Lung (tissue), 12 donors: ENCODE results near the gene TPST2. TPM values are rescaled to one million over a fixed set of nuclear protein-coding genes. Genes with fewer than 3 reads are reported as not detected.
A peak's percentile ranks its signal among the peaks of the same experiment; 100 is the strongest.

Experiments used
- ATAC-seq: fragments of 200-7000 bp; cut with Tn5 transposase; one replicate; pipeline ENCODE4 v1.9.1; 2020; ENCODE audit warnings: moderate number of reproducible peaks; ENCODE audit not compliant: insufficient read depth, low FRiP score
- DNase-seq, 3 donors: peaks; one replicate each; pipeline ENCODE4 v3.0.0-alpha.2; 2013 to 2017
- H3K27ac ChIP-seq, 2 donors: one replicate each; pipeline ENCODE4 v1.5.1; 2013; ENCODE audit warnings: mild to moderate bottlenecking in 2 of 2, moderate library complexity in 2 of 2, control low read depth in 1 of 2, inconsistent platforms in 1 of 2, low read depth in 1 of 2, low read length in 1 of 2
- H3K27me3 ChIP-seq, 3 donors: one replicate each; pipeline ENCODE4 v1.5.1; 2013; ENCODE audit warnings: low read length in 2 of 3; ENCODE audit not compliant: control insufficient read depth in 3 of 3, insufficient read depth in 3 of 3
- H3K36me3 ChIP-seq, 4 donors: one replicate each; pipeline ENCODE4 v1.5.1; 2013; ENCODE audit warnings: low read length in 4 of 4, mild to moderate bottlenecking in 1 of 4, moderate library complexity in 1 of 4; ENCODE audit not compliant: control insufficient read depth in 4 of 4, insufficient read depth in 4 of 4
- H3K4me1 ChIP-seq, 5 donors: one replicate each; pipeline ENCODE4 v1.5.1; 2013; ENCODE audit warnings: low read length in 5 of 5, mild to moderate bottlenecking in 2 of 5, moderate library complexity in 1 of 5; ENCODE audit not compliant: control insufficient read depth in 5 of 5, insufficient read depth in 5 of 5
- H3K4me3 ChIP-seq: one replicate; pipeline ENCODE4 v1.5.1; 2013; ENCODE audit warnings: mild to moderate bottlenecking, control low read depth, moderate library complexity
- H3K9ac ChIP-seq, 2 donors: one replicate each; pipeline ENCODE4 v1.5.1; 2013; ENCODE audit warnings: low read length in 2 of 2, control low read depth in 1 of 2; ENCODE audit not compliant: insufficient read depth in 1 of 2
- H3K9me3 ChIP-seq, 4 donors: one replicate each; pipeline ENCODE4 v1.5.1; 2013; ENCODE audit warnings: low read length in 3 of 4, mild to moderate bottlenecking in 1 of 4, moderate library complexity in 1 of 4; ENCODE audit not compliant: control insufficient read depth in 4 of 4, insufficient read depth in 3 of 4
- WGBS, 2 donors: extraction: QIAGEN DNeasy Blood & Tissue Kit; methylation state at CpG; one replicate each; pipeline ENCODE4 v1.1.7; 2013; 5-methylcytosine and 5-hydroxymethylcytosine counted together
- polyA plus RNA-seq, 2 donors: library from polyadenylated mRNA; stranded (reverse); fragments of 200-250 nt; gene quantifications; one replicate each; pipeline ENCODE4 v1.2.1, GENCODE V29; 2013
- total RNA-seq, 2 donors: library from RNA; depleted of rRNA in 1 of 2; stranded (reverse); fragments of >200 nt in 1 of 2; gene quantifications; one replicate each; pipeline ENCODE4 v1.2.1, GENCODE V29; 2014 to 2021
- TF ChIP-seq, protein P1 (sequence below): IDR thresholded peaks from 2 replicates; pipeline ENCODE4 v1.5.1; 2012; ENCODE audit warnings: mild to moderate bottlenecking; ENCODE audit errors: control extremely low read depth, extremely low read depth
- donor health status: control.
- donor health status: control.
- donor health status: Bipolar disorder and iron deficiency.
- donor health status: healthy.
- donor health status: DM: yes; HTN: yes; CAD: no.

Gene TPST2
- total and polyA plus RNA-seq, 4 donors, result 32.6 to 72.3 (median 59.9) TPM

DNA sequence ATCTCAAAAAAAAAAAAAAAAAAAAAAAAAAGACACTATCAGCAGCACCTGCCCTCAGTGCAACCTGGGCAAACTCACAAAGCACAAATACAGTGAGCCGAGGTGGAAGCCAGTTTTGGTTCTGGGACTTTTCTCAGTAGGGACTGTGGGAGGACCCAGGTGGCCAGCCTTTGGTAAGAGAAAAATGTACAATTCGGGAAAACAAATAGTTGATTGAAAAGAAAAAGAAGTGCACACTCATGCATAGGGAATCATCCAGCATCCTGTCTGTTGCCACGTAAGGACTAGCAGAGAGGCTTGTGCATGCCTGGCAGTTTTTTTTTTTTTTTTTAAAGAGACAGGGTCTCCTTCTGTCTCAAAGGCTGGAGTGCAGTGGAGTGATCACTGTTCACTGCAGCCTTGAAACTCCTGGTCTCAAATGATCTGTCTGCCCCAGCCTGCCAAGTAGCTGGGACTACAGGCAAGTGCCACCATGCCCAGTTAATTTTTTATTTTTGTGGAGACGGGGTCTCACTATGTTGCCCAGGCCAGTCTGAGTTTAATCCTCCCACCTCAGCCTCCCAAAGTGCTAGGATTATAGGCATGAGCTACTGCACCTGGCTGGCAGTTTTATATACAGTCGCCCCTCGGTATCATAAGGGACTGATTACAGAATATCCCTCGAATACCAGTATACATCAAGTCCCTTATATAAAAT is 36.7 kb downstream of the TPST2 start:
- no peaks in the 10 kb centered on the region for H3K27me3 ChIP-seq
- H3K9me3 ChIP-seq, result no peaks in the 10 kb centered on the region
- no peaks in the 10 kb centered on the region for H3K36me3 ChIP-seq
- H3K9ac ChIP-seq, result no peak overlapping the region
- H3K27ac ChIP-seq, result no peak overlapping the region
- peak in 1 of 3 donors; percentile 12 for DNase-seq
- TF ChIP-seq, protein P1, sequence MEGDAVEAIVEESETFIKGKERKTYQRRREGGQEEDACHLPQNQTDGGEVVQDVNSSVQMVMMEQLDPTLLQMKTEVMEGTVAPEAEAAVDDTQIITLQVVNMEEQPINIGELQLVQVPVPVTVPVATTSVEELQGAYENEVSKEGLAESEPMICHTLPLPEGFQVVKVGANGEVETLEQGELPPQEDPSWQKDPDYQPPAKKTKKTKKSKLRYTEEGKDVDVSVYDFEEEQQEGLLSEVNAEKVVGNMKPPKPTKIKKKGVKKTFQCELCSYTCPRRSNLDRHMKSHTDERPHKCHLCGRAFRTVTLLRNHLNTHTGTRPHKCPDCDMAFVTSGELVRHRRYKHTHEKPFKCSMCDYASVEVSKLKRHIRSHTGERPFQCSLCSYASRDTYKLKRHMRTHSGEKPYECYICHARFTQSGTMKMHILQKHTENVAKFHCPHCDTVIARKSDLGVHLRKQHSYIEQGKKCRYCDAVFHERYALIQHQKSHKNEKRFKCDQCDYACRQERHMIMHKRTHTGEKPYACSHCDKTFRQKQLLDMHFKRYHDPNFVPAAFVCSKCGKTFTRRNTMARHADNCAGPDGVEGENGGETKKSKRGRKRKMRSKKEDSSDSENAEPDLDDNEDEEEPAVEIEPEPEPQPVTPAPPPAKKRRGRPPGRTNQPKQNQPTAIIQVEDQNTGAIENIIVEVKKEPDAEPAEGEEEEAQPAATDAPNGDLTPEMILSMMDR, result no peak
- ATAC-seq, result no peak
- no peak overlapping the region for H3K4me3 ChIP-seq
- 54 to 61% methylated on average over 7 of the region's 7 CpGs for WGBS, 2 donors
- H3K4me1 ChIP-seq, result peaks cover 6 to 14% (median 10%) of the 10 kb centered on the region in 5 donors

DNA sequence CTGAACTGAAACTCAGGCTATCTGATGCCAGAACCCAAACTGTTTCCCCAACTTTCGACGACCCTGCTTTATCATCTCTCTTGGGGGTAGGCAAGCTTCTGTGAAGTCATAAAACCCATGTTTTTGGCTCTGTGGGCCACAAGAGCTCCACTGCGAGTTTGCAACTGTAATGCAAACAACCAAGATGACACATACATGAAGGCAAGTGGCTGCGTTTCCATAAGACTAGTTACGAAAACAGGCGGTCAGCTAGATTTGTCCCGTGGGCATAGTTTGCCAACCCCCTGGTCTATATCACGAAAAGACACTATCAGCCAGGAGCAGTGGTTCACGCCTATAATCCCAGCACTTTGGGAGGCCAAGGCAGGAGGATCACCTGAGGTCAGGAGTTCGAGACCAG is 37.5 kb downstream of the TPST2 start:
- WGBS, 2 donors, result 66 to 67% methylated on average over 9 to 10 of the region's 10 CpGs
- Histone ChIP-seq H3K36me3 (no peaks in the 10 kb centered on the region), H3K4me1 (peaks cover 6 to 15% (median 10%) of the 10 kb centered on the region in 5 donors), H3K9me3 (no peaks in the 10 kb centered on the region), H3K9ac (no peak overlapping the region), H3K27ac (peak overlapping the region in 1 of 2 donors; percentile 4), H3K27me3 (no peaks in the 10 kb centered on the region), H3K4me3 (no peak overlapping the region)
- TF ChIP-seq, protein P1, result no peak
- no peak for ATAC-seq
- no peak for DNase-seq

DNA sequence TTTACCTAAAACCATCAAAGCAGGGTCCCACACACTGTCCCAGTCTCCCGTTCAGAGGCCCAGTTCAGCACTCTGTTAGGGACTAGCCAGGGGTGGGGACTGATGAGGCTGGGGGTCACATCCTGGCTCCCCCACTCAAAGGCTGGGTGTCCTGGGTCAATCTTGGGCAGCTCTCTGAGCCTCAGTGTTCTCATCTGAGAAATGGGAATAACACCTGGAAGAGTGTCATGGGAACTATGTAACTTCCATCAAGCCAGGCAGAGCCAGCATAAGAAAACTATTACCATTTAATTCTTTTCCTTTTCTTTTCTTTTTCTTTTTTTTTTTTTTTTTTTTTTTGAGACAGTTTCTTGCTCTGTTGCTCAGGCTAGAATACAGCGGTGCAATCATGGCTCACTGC is 38.4 kb downstream of the TPST2 start:
- ATAC-seq (no peak), DNase-seq (no peak)
- Histone ChIP-seq H3K4me1 (peaks cover 6 to 15% (median 10%) of the 10 kb centered on the region in 5 donors), H3K4me3 (no peak overlapping the region), H3K36me3 (no peaks in the 10 kb centered on the region), H3K9me3 (no peaks in the 10 kb centered on the region), H3K27ac (peak overlapping the region in 1 of 2 donors; percentile 75), H3K27me3 (no peaks in the 10 kb centered on the region), H3K9ac (peak overlapping the region in 1 of 2 donors; percentile 28)
- TF ChIP-seq, protein P1, result no peak
- 97% methylated on average over 2 of the region's 2 CpGs for WGBS, 2 donors
